T-helper 1 cell treated with Interleukin-12 subunit alpha and Interleukin-12 subunit beta and Interleukin-4 antibody, amounts not matched to agents 30 μg/mL and 1 μg/mL, for 36 hours (primary cell): ENCODE results near the gene ENPP4.
"Not testable (repeated sequence)": the region's sequence is repeated elsewhere in the genome, so short reads cannot be mapped to it uniquely, and the experiment has no call there.

ENCODE experiments used
- H3K27ac Mint-ChIP-seq: one replicate; pipeline ENCODE4 v1.8.0; 2021; ENCODE audit warnings: mild to moderate bottlenecking, mixed read lengths
- H3K27me3 Mint-ChIP-seq: one replicate; pipeline ENCODE4 v1.8.0; 2021; ENCODE audit warnings: low read depth, mixed read lengths
- H3K36me3 Mint-ChIP-seq: one replicate; pipeline ENCODE4 v1.8.0; 2021; ENCODE audit warnings: low read depth, mixed read lengths
- H3K4me1 Mint-ChIP-seq: one replicate; pipeline ENCODE4 v1.8.0; 2021; ENCODE audit warnings: low read depth, mixed read lengths
- H3K4me3 Mint-ChIP-seq: one replicate; pipeline ENCODE4 v1.8.0; 2021; ENCODE audit warnings: mild to moderate bottlenecking, moderate library complexity, mixed read lengths
- H3K9me3 Mint-ChIP-seq: one replicate; pipeline ENCODE4 v1.8.0; 2021; ENCODE audit warnings: mixed read lengths

ENPP4 gene

GRCh38 chr6:46149066-46149465 is 19.3 kb downstream of the ENPP4 start:
- H3K9me3 Mint-ChIP-seq = not testable (repeated sequence)

GRCh38 chr6:46156701-46157100 is 26.9 kb downstream of the ENPP4 start:
- H3K27ac Mint-ChIP-seq = no peak overlapping the region
- H3K27me3 Mint-ChIP-seq = peaks cover 43% of the 10 kb centered on the region
- no peaks in the 10 kb centered on the region for H3K36me3 Mint-ChIP-seq
- H3K4me1 Mint-ChIP-seq = no peaks in the 10 kb centered on the region
- H3K4me3 Mint-ChIP-seq = no peak overlapping the region
- H3K9me3 Mint-ChIP-seq = no peaks in the 10 kb centered on the region

More at GRCh38 chr6:46149066-46149465, 19.3 kb downstream of the ENPP4 start:
- not testable (repeated sequence) for H3K4me3 Mint-ChIP-seq, H3K36me3 Mint-ChIP-seq, H3K27ac Mint-ChIP-seq, H3K4me1 Mint-ChIP-seq, H3K27me3 Mint-ChIP-seq

- Mint-ChIP-seq H3K9me3 (no peaks in the 10 kb centered on the region), H3K4me1 (no peaks in the 10 kb centered on the region), H3K36me3 (no peaks in the 10 kb centered on the region), H3K27me3 (peaks cover 39% of the 10 kb centered on the region), H3K27ac (no peak overlapping the region), H3K4me3 (no peak overlapping the region)
These were observed 29.4 kb downstream of the ENPP4 start for GRCh38 chr6:46159229-46159628.

- no peaks in the 10 kb centered on the region for H3K36me3 Mint-ChIP-seq
- H3K27me3 Mint-ChIP-seq = peaks cover 38% of the 10 kb centered on the region
- no peak overlapping the region for H3K4me3 Mint-ChIP-seq
- H3K27ac Mint-ChIP-seq = no peak overlapping the region
- H3K4me1 Mint-ChIP-seq = no peaks in the 10 kb centered on the region
- no peaks in the 10 kb centered on the region for H3K9me3 Mint-ChIP-seq
These were observed 30.3 kb downstream of the ENPP4 start for GRCh38 chr6:46160102-46160501.

- H3K9me3 Mint-ChIP-seq = no peaks in the 10 kb centered on the region
- peak within 1 kb of the TSS; percentile 67 for H3K4me3 Mint-ChIP-seq
- H3K4me1 Mint-ChIP-seq = peaks cover 16% of the 10 kb centered on the region
- H3K36me3 Mint-ChIP-seq = no peaks in the 10 kb centered on the region
- H3K27me3 Mint-ChIP-seq = peaks cover 64% of the 10 kb centered on the region
- no peak within 1 kb of the TSS for H3K27ac Mint-ChIP-seq
These were observed 40.8 kb downstream of the ENPP4 start, which contains the start of gene ENPP5 for GRCh38 chr6:46170357-46171289. ENPP5 (minus strand) TSS chr6:46170980; CDS start chr6:46168262, 2,718 bp downstream.

GRCh38 chr6:46172176-46172575 is 42.4 kb downstream of the ENPP4 start:
- Mint-ChIP-seq H3K27ac (no peak overlapping the region), H3K36me3 (no peaks in the 10 kb centered on the region), H3K27me3 (peaks cover 68% of the 10 kb centered on the region), H3K4me3 (no peak overlapping the region), H3K4me1 (peaks cover 22% of the 10 kb centered on the region), H3K9me3 (no peaks in the 10 kb centered on the region)

- H3K27ac Mint-ChIP-seq = peak overlapping the region; percentile 65
- peaks cover 21% of the 10 kb centered on the region for H3K4me1 Mint-ChIP-seq
- H3K27me3 Mint-ChIP-seq = peaks cover 71% of the 10 kb centered on the region
- H3K9me3 Mint-ChIP-seq = no peaks in the 10 kb centered on the region
- H3K36me3 Mint-ChIP-seq = no peaks in the 10 kb centered on the region
- H3K4me3 Mint-ChIP-seq = peak overlapping the region; percentile 41
These were observed 45.1 kb downstream of the ENPP4 start for GRCh38 chr6:46174904-46175303.

- Mint-ChIP-seq H3K36me3 (no peaks in the 10 kb centered on the region), H3K27me3 (peaks cover 71% of the 10 kb centered on the region), H3K9me3 (no peaks in the 10 kb centered on the region), H3K4me1 (peaks cover 17% of the 10 kb centered on the region), H3K4me3 (peak overlapping the region; percentile 41), H3K27ac (peak overlapping the region; percentile 65)
These were observed 45.7 kb downstream of the ENPP4 start for GRCh38 chr6:46175446-46175845.

GRCh38 chr6:46175976-46176375 is 46.2 kb downstream of the ENPP4 start:
- peaks cover 15% of the 10 kb centered on the region for H3K4me1 Mint-ChIP-seq
- no peaks in the 10 kb centered on the region for H3K9me3 Mint-ChIP-seq
- peaks cover 71% of the 10 kb centered on the region for H3K27me3 Mint-ChIP-seq
- H3K27ac Mint-ChIP-seq = no peak overlapping the region
- no peak overlapping the region for H3K4me3 Mint-ChIP-seq
- H3K36me3 Mint-ChIP-seq = no peaks in the 10 kb centered on the region

- peaks cover 77% of the 10 kb centered on the region for H3K27me3 Mint-ChIP-seq
- no peaks in the 10 kb centered on the region for H3K36me3 Mint-ChIP-seq
- H3K9me3 Mint-ChIP-seq = no peaks in the 10 kb centered on the region
- H3K4me3 Mint-ChIP-seq = no peak overlapping the region
- H3K4me1 Mint-ChIP-seq = no peaks in the 10 kb centered on the region
- no peak overlapping the region for H3K27ac Mint-ChIP-seq
These were observed 54.3 kb downstream of the ENPP4 start for GRCh38 chr6:46184114-46184513.

GRCh38 chr6:46186583-46186982 is 56.8 kb downstream of the ENPP4 start:
- H3K4me1 Mint-ChIP-seq = no peaks in the 10 kb centered on the region
- H3K4me3 Mint-ChIP-seq = no peak overlapping the region
- H3K27me3 Mint-ChIP-seq = peaks cover 63% of the 10 kb centered on the region
- no peak overlapping the region for H3K27ac Mint-ChIP-seq
- no peaks in the 10 kb centered on the region for H3K36me3 Mint-ChIP-seq
- no peaks in the 10 kb centered on the region for H3K9me3 Mint-ChIP-seq

GRCh38 chr6:46189726-46190125 is 59.9 kb downstream of the ENPP4 start:
- no peaks in the 10 kb centered on the region for H3K4me1 Mint-ChIP-seq
- no peak overlapping the region for H3K4me3 Mint-ChIP-seq

GRCh38 chr6:46190889-46191288 is 61.1 kb downstream of the ENPP4 start:
- Mint-ChIP-seq H3K27me3 (peaks cover 38% of the 10 kb centered on the region), H3K36me3 (no peaks in the 10 kb centered on the region), H3K4me1 (no peaks in the 10 kb centered on the region), H3K27ac (no peak overlapping the region), H3K9me3 (no peaks in the 10 kb centered on the region), H3K4me3 (no peak overlapping the region)

More at GRCh38 chr6:46189726-46190125, 59.9 kb downstream of the ENPP4 start:
- Mint-ChIP-seq H3K27me3 (peaks cover 45% of the 10 kb centered on the region), H3K9me3 (no peaks in the 10 kb centered on the region), H3K27ac (no peak overlapping the region), H3K36me3 (no peaks in the 10 kb centered on the region)

GRCh38 chr6:46191961-46192360 is 62.2 kb downstream of the ENPP4 start:
- no peak overlapping the region for H3K27ac Mint-ChIP-seq
- no peak overlapping the region for H3K4me3 Mint-ChIP-seq

More at GRCh38 chr6:46191961-46192360, 62.2 kb downstream of the ENPP4 start:
- Mint-ChIP-seq H3K36me3 (no peaks in the 10 kb centered on the region), H3K4me1 (no peaks in the 10 kb centered on the region), H3K9me3 (no peaks in the 10 kb centered on the region), H3K27me3 (peaks cover 28% of the 10 kb centered on the region)
